ENCODE measurements around the gene GULP1. TPM values are rescaled to one million over a fixed set of nuclear protein-coding genes. Genes with fewer than 3 reads are reported as not detected.

The GULP1 gene, protein sequence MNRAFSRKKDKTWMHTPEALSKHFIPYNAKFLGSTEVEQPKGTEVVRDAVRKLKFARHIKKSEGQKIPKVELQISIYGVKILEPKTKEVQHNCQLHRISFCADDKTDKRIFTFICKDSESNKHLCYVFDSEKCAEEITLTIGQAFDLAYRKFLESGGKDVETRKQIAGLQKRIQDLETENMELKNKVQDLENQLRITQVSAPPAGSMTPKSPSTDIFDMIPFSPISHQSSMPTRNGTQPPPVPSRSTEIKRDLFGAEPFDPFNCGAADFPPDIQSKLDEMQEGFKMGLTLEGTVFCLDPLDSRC
- total RNA-seq (4.8 TPM), polyA plus RNA-seq (4.1 TPM)
- long read RNA-seq, donor 1: 0 reads
- long read RNA-seq, donor 2, partial matches to known transcripts: 0 of 4 reads
- long read RNA-seq, donor 2, other reads (novel, unspliced or antisense): 0 of 4 reads
- long read RNA-seq, donor 3, partial matches to known transcripts: 0 of 1 reads
- long read RNA-seq, donor 3, other reads (novel, unspliced or antisense): 0 of 1 reads
- long read RNA-seq, donor 4: 0 reads
- long read RNA-seq, donor 5, partial matches to known transcripts: 0 of 1 reads
- long read RNA-seq, donor 5, other reads (novel, unspliced or antisense): 0 of 1 reads
- long read RNA-seq, donor 6, partial matches to known transcripts: 0 of 1 reads
- long read RNA-seq, donor 6, other reads (novel, unspliced or antisense): 0 of 1 reads
- long read RNA-seq, donor 7, partial matches to known transcripts: 0 of 1 reads
- long read RNA-seq, donor 7, other reads (novel, unspliced or antisense): 0 of 1 reads
- long read RNA-seq, donor 8, partial matches to known transcripts: 0 of 1 reads
- long read RNA-seq, donor 8, other reads (novel, unspliced or antisense): 0 of 1 reads
- long read RNA-seq, donor 9: 0 reads
- long read RNA-seq, donor 10: 0 reads

DNA sequence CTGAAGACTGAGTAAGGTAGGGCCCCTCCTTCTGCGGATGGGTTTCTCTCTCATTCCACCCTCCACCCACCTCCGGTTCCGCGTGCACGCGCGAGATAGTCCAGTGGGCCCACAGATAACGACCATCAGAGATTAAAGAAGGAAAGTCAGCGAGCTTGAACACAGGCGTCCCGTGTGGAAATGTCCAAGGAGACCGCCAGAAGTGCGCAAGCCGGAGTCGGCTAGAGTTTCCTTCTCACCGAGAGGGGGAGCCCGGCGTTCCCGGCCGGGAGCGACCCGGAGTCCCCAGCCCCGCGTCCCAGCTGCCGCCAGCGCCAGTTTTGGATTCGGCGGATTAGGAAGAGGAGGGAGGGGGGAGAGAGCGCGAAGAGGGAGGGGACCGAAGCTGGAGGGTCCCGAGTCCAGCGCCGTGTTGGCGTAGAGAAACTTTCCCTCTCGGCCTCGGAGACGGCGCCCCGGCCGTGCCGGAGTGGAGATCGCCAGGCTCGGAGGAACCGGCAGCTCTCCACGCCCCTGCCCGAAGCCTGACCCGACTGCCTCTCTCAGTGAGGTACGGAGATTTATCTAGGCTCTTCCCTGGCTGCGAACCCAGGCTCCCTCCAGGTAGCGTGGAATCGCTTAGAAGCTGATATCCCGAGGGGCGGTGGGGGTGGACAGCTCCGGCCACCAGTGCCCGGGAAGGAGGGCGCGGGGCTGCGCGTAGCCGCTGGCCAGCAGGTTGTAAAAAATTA is at the start of gene GULP1:
TSS of gene GULP1 (plus strand) at position 258 of the 731 bp plus-strand sequence. CDS start 185,829 bp downstream, outside the sequence.
- Histone ChIP-seq H3K36me3 (ENCODE audit: control insufficient read depth in 2 of 2, insufficient read depth in 2 of 2, low read length in 1 of 2) (no peaks in the 10 kb centered on the region), H3K4me1 (ENCODE audit: control insufficient read depth in 2 of 2, insufficient read depth in 2 of 2, low read length in 2 of 2) (peaks cover 0 to 4% of the 10 kb centered on the region in 2 donors), H3K27me3 (ENCODE audit: control insufficient read depth in 2 of 2, insufficient read depth in 1 of 2, low read length in 1 of 2) (peaks cover 18 to 40% of the 10 kb centered on the region in 2 donors), H3K27ac (ENCODE audit: low read depth in 1 of 2, low read length in 1 of 2) (peak within 1 kb of the TSS; percentile 52 to 68), H3K4me3 (ENCODE audit: low read length in 2 of 2) (peak within 1 kb of the TSS; percentile 31), H3K9me3 (ENCODE audit: control insufficient read depth in 2 of 2, insufficient read depth in 1 of 2, low read length in 1 of 2) (no peaks in the 10 kb centered on the region)
- WGBS: 2% methylated on average over 61 of the region's 61 CpGs
- peak in 1 of 9 donors; percentile 19 for DNase-seq (ENCODE audit: low read depth in 6 of 9, low spot score in 9 of 9)

GRCh38 chr2:188243381-188243780 is 48.3 kb upstream of the GULP1 start:
- H3K9me3 ChIP-seq (ENCODE audit: control insufficient read depth in 2 of 2, insufficient read depth in 1 of 2, low read length in 1 of 2): no peaks in the 10 kb centered on the region
- no peak for DNase-seq (ENCODE audit: low read depth in 6 of 9, low spot score in 9 of 9)
- H3K4me3 ChIP-seq (ENCODE audit: low read length in 2 of 2): no peak overlapping the region
- no peaks in the 10 kb centered on the region for H3K27me3 ChIP-seq (ENCODE audit: control insufficient read depth in 2 of 2, insufficient read depth in 1 of 2, low read length in 1 of 2)
- 99% methylated on average over 1 of the region's 1 CpG for WGBS
- H3K4me1 ChIP-seq (ENCODE audit: control insufficient read depth in 2 of 2, insufficient read depth in 2 of 2, low read length in 2 of 2): no peaks in the 10 kb centered on the region
- H3K27ac ChIP-seq (ENCODE audit: low read depth in 1 of 2, low read length in 1 of 2): no peak overlapping the region
- no peaks in the 10 kb centered on the region for H3K36me3 ChIP-seq (ENCODE audit: control insufficient read depth in 2 of 2, insufficient read depth in 2 of 2, low read length in 1 of 2)

DNA sequence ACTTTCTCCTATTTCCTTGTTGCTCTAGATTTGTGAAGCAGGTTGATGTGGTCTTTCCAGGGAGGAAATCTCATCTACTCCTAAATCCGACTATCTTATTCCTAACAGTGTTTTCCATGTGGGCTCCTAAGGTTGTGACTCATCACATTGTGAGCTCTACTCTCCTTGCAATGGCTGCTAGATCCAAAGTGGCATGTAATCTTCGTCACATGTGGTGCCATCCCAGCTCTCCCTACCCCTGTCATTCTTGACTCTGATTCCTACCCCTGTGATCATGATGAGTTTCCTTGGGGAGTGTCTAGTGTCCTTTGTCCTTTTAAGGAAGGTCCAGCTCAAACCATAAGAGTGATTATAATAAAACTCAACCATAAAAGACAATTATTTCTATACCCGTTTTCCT is 47.3 kb upstream of the GULP1 start:
- Histone ChIP-seq H3K36me3 (ENCODE audit: control insufficient read depth in 2 of 2, insufficient read depth in 2 of 2, low read length in 1 of 2) (no peaks in the 10 kb centered on the region), H3K4me3 (ENCODE audit: low read length in 2 of 2) (no peak overlapping the region), H3K4me1 (ENCODE audit: control insufficient read depth in 2 of 2, insufficient read depth in 2 of 2, low read length in 2 of 2) (no peaks in the 10 kb centered on the region), H3K27me3 (ENCODE audit: control insufficient read depth in 2 of 2, insufficient read depth in 1 of 2, low read length in 1 of 2) (no peaks in the 10 kb centered on the region), H3K27ac (ENCODE audit: low read depth in 1 of 2, low read length in 1 of 2) (no peak overlapping the region), H3K9me3 (ENCODE audit: control insufficient read depth in 2 of 2, insufficient read depth in 1 of 2, low read length in 1 of 2) (no peaks in the 10 kb centered on the region)
- WGBS: 94% methylated on average over 3 of the region's 3 CpGs
- no peak for DNase-seq (ENCODE audit: low read depth in 6 of 9, low spot score in 9 of 9)

- no peak for DNase-seq (ENCODE audit: low read depth in 6 of 9, low spot score in 9 of 9)
- Histone ChIP-seq H3K27me3 (ENCODE audit: control insufficient read depth in 2 of 2, insufficient read depth in 1 of 2, low read length in 1 of 2) (no peaks in the 10 kb centered on the region), H3K9me3 (ENCODE audit: control insufficient read depth in 2 of 2, insufficient read depth in 1 of 2, low read length in 1 of 2) (no peaks in the 10 kb centered on the region), H3K4me3 (ENCODE audit: low read length in 2 of 2) (no peak overlapping the region), H3K4me1 (ENCODE audit: control insufficient read depth in 2 of 2, insufficient read depth in 2 of 2, low read length in 2 of 2) (no peaks in the 10 kb centered on the region), H3K27ac (ENCODE audit: low read depth in 1 of 2, low read length in 1 of 2) (no peak overlapping the region), H3K36me3 (ENCODE audit: control insufficient read depth in 2 of 2, insufficient read depth in 2 of 2, low read length in 1 of 2) (no peaks in the 10 kb centered on the region)
- 93% methylated on average over 5 of the region's 5 CpGs for WGBS
Measured at GRCh38 chr2:188245230-188245629, 46.4 kb upstream of the GULP1 start.

DNA sequence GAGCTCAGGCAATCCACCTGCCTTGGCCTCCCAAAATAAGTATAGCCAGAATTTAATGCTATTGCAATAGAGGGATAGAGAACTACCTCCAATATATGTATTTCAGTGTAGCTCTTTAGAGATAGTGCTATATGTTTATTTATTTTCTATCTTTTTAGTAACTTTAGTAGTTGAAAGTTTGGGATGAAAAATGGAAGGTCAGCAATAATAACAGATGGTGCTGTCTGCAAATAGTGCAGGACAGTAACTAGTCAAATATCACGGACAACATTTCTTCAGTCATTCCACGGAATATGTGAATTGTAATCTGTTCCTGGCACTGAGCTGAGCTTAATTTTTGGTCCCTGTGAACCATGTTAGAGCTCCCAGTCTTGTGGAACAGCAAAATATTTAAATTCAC is 43.2 kb upstream of the GULP1 start:
- H3K27me3 ChIP-seq (ENCODE audit: control insufficient read depth in 2 of 2, insufficient read depth in 1 of 2, low read length in 1 of 2): no peaks in the 10 kb centered on the region
- no peak for DNase-seq (ENCODE audit: low read depth in 6 of 9, low spot score in 9 of 9)
- 91% methylated on average over 2 of the region's 2 CpGs for WGBS
- H3K27ac ChIP-seq (ENCODE audit: low read depth in 1 of 2, low read length in 1 of 2): no peak overlapping the region
- H3K4me1 ChIP-seq (ENCODE audit: control insufficient read depth in 2 of 2, insufficient read depth in 2 of 2, low read length in 2 of 2): no peaks in the 10 kb centered on the region
- H3K4me3 ChIP-seq (ENCODE audit: low read length in 2 of 2): no peak overlapping the region
- H3K36me3 ChIP-seq (ENCODE audit: control insufficient read depth in 2 of 2, insufficient read depth in 2 of 2, low read length in 1 of 2): no peaks in the 10 kb centered on the region
- no peaks in the 10 kb centered on the region for H3K9me3 ChIP-seq (ENCODE audit: control insufficient read depth in 2 of 2, insufficient read depth in 1 of 2, low read length in 1 of 2)

DNA sequence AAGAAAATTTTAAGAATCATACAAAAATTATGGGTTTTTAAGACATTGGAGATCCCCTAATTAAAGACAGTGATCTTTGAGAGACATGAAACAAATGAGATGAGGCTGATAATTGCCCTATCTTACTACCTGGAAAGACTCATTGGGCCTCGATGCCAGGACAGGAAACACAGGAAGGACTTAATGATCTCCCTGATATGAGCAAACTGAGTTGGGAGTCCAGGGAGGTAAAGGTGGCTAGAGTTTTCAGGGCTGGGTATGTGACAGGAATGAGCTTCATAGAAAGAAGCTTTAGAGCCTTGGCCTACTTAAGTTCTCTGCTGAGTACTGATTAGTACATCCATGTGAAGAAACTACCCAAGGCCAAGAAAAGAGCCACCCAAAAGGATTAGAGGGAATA is 40.6 kb upstream of the GULP1 start:
- Histone ChIP-seq H3K27ac (ENCODE audit: low read depth in 1 of 2, low read length in 1 of 2) (no peak overlapping the region), H3K4me3 (ENCODE audit: low read length in 2 of 2) (no peak overlapping the region), H3K4me1 (ENCODE audit: control insufficient read depth in 2 of 2, insufficient read depth in 2 of 2, low read length in 2 of 2) (no peaks in the 10 kb centered on the region), H3K9me3 (ENCODE audit: control insufficient read depth in 2 of 2, insufficient read depth in 1 of 2, low read length in 1 of 2) (no peaks in the 10 kb centered on the region), H3K27me3 (ENCODE audit: control insufficient read depth in 2 of 2, insufficient read depth in 1 of 2, low read length in 1 of 2) (no peaks in the 10 kb centered on the region), H3K36me3 (ENCODE audit: control insufficient read depth in 2 of 2, insufficient read depth in 2 of 2, low read length in 1 of 2) (no peaks in the 10 kb centered on the region)
- DNase-seq (ENCODE audit: low read depth in 6 of 9, low spot score in 9 of 9): no peak
- WGBS: 77% methylated on average over 1 of the region's 1 CpG

GRCh38 chr2:188256420-188256819 is 35.3 kb upstream of the GULP1 start:
- no peaks in the 10 kb centered on the region for H3K9me3 ChIP-seq (ENCODE audit: control insufficient read depth in 2 of 2, insufficient read depth in 1 of 2, low read length in 1 of 2)
- no peaks in the 10 kb centered on the region for H3K4me1 ChIP-seq (ENCODE audit: control insufficient read depth in 2 of 2, insufficient read depth in 2 of 2, low read length in 2 of 2)
- H3K4me3 ChIP-seq (ENCODE audit: low read length in 2 of 2): no peak overlapping the region
- H3K27me3 ChIP-seq (ENCODE audit: control insufficient read depth in 2 of 2, insufficient read depth in 1 of 2, low read length in 1 of 2): no peaks in the 10 kb centered on the region
- DNase-seq (ENCODE audit: low read depth in 6 of 9, low spot score in 9 of 9): no peak
- no peaks in the 10 kb centered on the region for H3K36me3 ChIP-seq (ENCODE audit: control insufficient read depth in 2 of 2, insufficient read depth in 2 of 2, low read length in 1 of 2)
- H3K27ac ChIP-seq (ENCODE audit: low read depth in 1 of 2, low read length in 1 of 2): no peak overlapping the region

- no peak overlapping the region for H3K4me3 ChIP-seq (ENCODE audit: low read length in 2 of 2)
- WGBS: 97% methylated on average over 2 of the region's 2 CpGs
- no peaks in the 10 kb centered on the region for H3K4me1 ChIP-seq (ENCODE audit: control insufficient read depth in 2 of 2, insufficient read depth in 2 of 2, low read length in 2 of 2)
- no peak for DNase-seq (ENCODE audit: low read depth in 6 of 9, low spot score in 9 of 9)
- H3K36me3 ChIP-seq (ENCODE audit: control insufficient read depth in 2 of 2, insufficient read depth in 2 of 2, low read length in 1 of 2): no peaks in the 10 kb centered on the region
- no peaks in the 10 kb centered on the region for H3K9me3 ChIP-seq (ENCODE audit: control insufficient read depth in 2 of 2, insufficient read depth in 1 of 2, low read length in 1 of 2)
- H3K27ac ChIP-seq (ENCODE audit: low read depth in 1 of 2, low read length in 1 of 2): no peak overlapping the region
- H3K27me3 ChIP-seq (ENCODE audit: control insufficient read depth in 2 of 2, insufficient read depth in 1 of 2, low read length in 1 of 2): no peaks in the 10 kb centered on the region
Measured at GRCh38 chr2:188265315-188265714, 26.4 kb upstream of the GULP1 start.

All from thymus (tissue), 14 donors.